HUES6 (cell line): ENCODE measurements around the gene ASPRV1.
"Not testable (repeated sequence)": the region's sequence is repeated elsewhere in the genome, so short reads cannot be mapped to it uniquely, and the experiment has no call there.

Experiments used
- H3K27ac ChIP-seq: 2 replicates; pipeline ENCODE4 v1.7.0; 2013; ENCODE audit warnings: low read depth, mild to moderate bottlenecking, low read length, inconsistent platforms
- H3K27me3 ChIP-seq: 2 replicates; pipeline ENCODE4 v1.6.1; 2013; ENCODE audit warnings: low read length; ENCODE audit not compliant: control insufficient read depth, insufficient read depth
- H3K36me3 ChIP-seq: 2 replicates; pipeline ENCODE4 v1.6.1; 2013; ENCODE audit warnings: low read length; ENCODE audit not compliant: control insufficient read depth, insufficient read depth
- H3K4me1 ChIP-seq: 2 replicates; pipeline ENCODE4 v1.6.1; 2013; ENCODE audit warnings: low read length; ENCODE audit not compliant: control insufficient read depth, insufficient read depth
- H3K4me3 ChIP-seq: 2 replicates; pipeline ENCODE4 v1.5.1; 2013; ENCODE audit warnings: low read depth, low read length
- H3K9ac ChIP-seq: one replicate; pipeline ENCODE4 v1.6.1; 2013; ENCODE audit warnings: mild to moderate bottlenecking, low read length
- H3K9me3 ChIP-seq: 2 replicates; pipeline ENCODE4 v1.6.1; 2013; ENCODE audit warnings: low read depth, low read length; ENCODE audit not compliant: control insufficient read depth, insufficient read depth

Gene ASPRV1

GRCh38 chr2:70000529-70000928 is 39.1 kb upstream of the ASPRV1 start:
- not testable (repeated sequence) for H3K27me3 ChIP-seq, H3K9me3 ChIP-seq, H3K27ac ChIP-seq, H3K36me3 ChIP-seq, H3K4me3 ChIP-seq, H3K9ac ChIP-seq
- H3K4me1 ChIP-seq, result peaks cover 36% of the 10 kb centered on the region

GRCh38 chr2:69998761-69999160 is 37.3 kb upstream of the ASPRV1 start:
- Histone ChIP-seq H3K9me3 (no peaks in the 10 kb centered on the region), H3K27me3 (no peaks in the 10 kb centered on the region), H3K4me3 (no peak overlapping the region), H3K4me1 (peaks cover 35% of the 10 kb centered on the region), H3K27ac (no peak overlapping the region), H3K36me3 (peaks cover 7% of the 10 kb centered on the region; the same call in 1 of the 2 replicates), H3K9ac (no peak overlapping the region)

GRCh38 chr2:69997015-69997830 is 35.8 kb upstream of the ASPRV1 start:
- H3K4me1 ChIP-seq, result peaks cover 40% of the 10 kb centered on the region

GRCh38 chr2:69995511-69995910 is 34.1 kb upstream of the ASPRV1 start:
- H3K4me1 ChIP-seq, result peaks cover 37% of the 10 kb centered on the region

More at GRCh38 chr2:69997015-69997830, 35.8 kb upstream of the ASPRV1 start:
- Histone ChIP-seq H3K9ac (no peak overlapping the region), H3K9me3 (no peaks in the 10 kb centered on the region), H3K4me3 (no peak overlapping the region), H3K27ac (no peak overlapping the region), H3K36me3 (peaks cover 7% of the 10 kb centered on the region; the same call in 1 of the 2 replicates), H3K27me3 (no peaks in the 10 kb centered on the region)

GRCh38 chr2:69994166-69994565 is 32.7 kb upstream of the ASPRV1 start:
- H3K27me3 ChIP-seq, result no peaks in the 10 kb centered on the region
- H3K9ac ChIP-seq, result no peak overlapping the region
- no peak overlapping the region for H3K27ac ChIP-seq
- no peaks in the 10 kb centered on the region for H3K9me3 ChIP-seq
- H3K4me3 ChIP-seq, result no peak overlapping the region
- H3K36me3 ChIP-seq, result peaks cover 7% of the 10 kb centered on the region; the same call in 1 of the 2 replicates
- H3K4me1 ChIP-seq, result peaks cover 29% of the 10 kb centered on the region

More at GRCh38 chr2:69995511-69995910, 34.1 kb upstream of the ASPRV1 start:
- H3K9me3 ChIP-seq, result no peaks in the 10 kb centered on the region
- H3K9ac ChIP-seq, result no peak overlapping the region
- peaks cover 7% of the 10 kb centered on the region; the same call in 1 of the 2 replicates for H3K36me3 ChIP-seq
- no peaks in the 10 kb centered on the region for H3K27me3 ChIP-seq
- no peak overlapping the region for H3K27ac ChIP-seq
- H3K4me3 ChIP-seq, result no peak overlapping the region

- H3K4me1 ChIP-seq, result peaks cover 24% of the 10 kb centered on the region
- no peak overlapping the region for H3K27ac ChIP-seq
Observed at GRCh38 chr2:69993708-69994107, 32.3 kb upstream of the ASPRV1 start.

GRCh38 chr2:69993048-69993565 is 31.7 kb upstream of the ASPRV1 start:
- Histone ChIP-seq H3K9ac (no peak overlapping the region), H3K4me3 (no peak overlapping the region), H3K27ac (no peak overlapping the region), H3K4me1 (peaks cover 23% of the 10 kb centered on the region), H3K36me3 (peaks cover 7% of the 10 kb centered on the region; the same call in 1 of the 2 replicates), H3K9me3 (no peaks in the 10 kb centered on the region), H3K27me3 (no peaks in the 10 kb centered on the region)

More at GRCh38 chr2:69993708-69994107, 32.3 kb upstream of the ASPRV1 start:
- H3K9me3 ChIP-seq, result no peaks in the 10 kb centered on the region
- H3K27me3 ChIP-seq, result no peaks in the 10 kb centered on the region
- H3K4me3 ChIP-seq, result no peak overlapping the region
- peaks cover 7% of the 10 kb centered on the region; the same call in 1 of the 2 replicates for H3K36me3 ChIP-seq
- no peak overlapping the region for H3K9ac ChIP-seq

GRCh38 chr2:69992310-69993047 is 31.0 kb upstream of the ASPRV1 start:
- no peak overlapping the region for H3K27ac ChIP-seq
- H3K4me3 ChIP-seq, result no peak overlapping the region
- peaks cover 7% of the 10 kb centered on the region; the same call in 1 of the 2 replicates for H3K36me3 ChIP-seq
- H3K27me3 ChIP-seq, result no peaks in the 10 kb centered on the region
- no peaks in the 10 kb centered on the region for H3K9me3 ChIP-seq
- no peak overlapping the region for H3K9ac ChIP-seq
- H3K4me1 ChIP-seq, result peaks cover 19% of the 10 kb centered on the region

- Histone ChIP-seq H3K4me1 (peaks cover 9% of the 10 kb centered on the region; the same call in 1 of the 2 replicates), H3K27me3 (no peaks in the 10 kb centered on the region), H3K36me3 (0 out of 2 replicates have a peak, but pooled peaks cover 3% of the 10 kb centered on the region), H3K9ac (no peak overlapping the region), H3K4me3 (no peak overlapping the region), H3K9me3 (no peaks in the 10 kb centered on the region), H3K27ac (no peak overlapping the region)
Observed at GRCh38 chr2:69989441-69990105, 28.1 kb upstream of the ASPRV1 start.

- Histone ChIP-seq H3K4me3 (no peak overlapping the region), H3K9ac (no peak overlapping the region), H3K9me3 (no peaks in the 10 kb centered on the region), H3K4me1 (peaks cover 9% of the 10 kb centered on the region; the same call in 1 of the 2 replicates), H3K36me3 (0 out of 2 replicates have a peak, but pooled peaks cover 3% of the 10 kb centered on the region), H3K27me3 (no peaks in the 10 kb centered on the region), H3K27ac (no peak overlapping the region)
Observed at GRCh38 chr2:69989009-69989408, 27.6 kb upstream of the ASPRV1 start.
